RWPE1 (cell line): Measurements from ENCODE around the gene ROR1.

Source experiments
- CTCF ChIA-PET: fragments of 350-600 bp; sonication (Branson Sonifier 250); formaldehyde crosslinking; extraction: SDS; loops from one replicate; lab custom pipeline; 2021; lab: Yijun Ruan, JAX
- POLR2A ChIA-PET: fragments of 400-600 bp; formaldehyde crosslinking; extraction: SDS; loops from one replicate; lab custom pipeline; 2020; ENCODE audit warnings: antibody characterized with exemption; ENCODE audit not compliant: low non-redundant PET; lab: Yijun Ruan, JAX
- DNase-seq: peaks from one replicate; pipeline ENCODE4 v3.0.0; 2012; ENCODE audit warnings: low spot score
- H3K27ac ChIP-seq: fragments of 450-650 bp; 2 replicates; pipeline ENCODE4 v1.5.1; 2017
- CTCF ChIP-seq: fragments of 450-650 bp; conservative IDR thresholded peaks from 2 replicates; pipeline ENCODE4 v1.5.1; 2017; ENCODE audit warnings: low read depth, mild to moderate bottlenecking

ROR1 gene

GRCh38 chr1:64029037-64029436 lies 255.2 kb downstream of the ROR1 start:
- no peak for DNase-seq
- ChIA-PET CTCF (no interaction called here), POLR2A (no interaction called here)
- H3K27ac ChIP-seq = no peak overlapping the region
- no peak for TF ChIP-seq CTCF

- POLR2A ChIA-PET = no interaction called here
- no peak for DNase-seq
- H3K27ac ChIP-seq = no peak overlapping the region
- TF ChIP-seq CTCF = no peak
- CTCF ChIA-PET = no interaction called here
Observed at GRCh38 chr1:64030411-64030810, 256.6 kb downstream of the ROR1 start.

- DNase-seq = no peak
- ChIA-PET CTCF (interaction anchor here (0.6 kb wide), 1 partner anchor 420 kb away, joined by 3 read pairs; no protein-coding TSS in a partner anchor), POLR2A (no interaction called here)
- H3K27ac ChIP-seq = no peak overlapping the region
- no peak for TF ChIP-seq CTCF
Observed at GRCh38 chr1:64031236-64031635, 257.4 kb downstream of the ROR1 start.

DNA sequence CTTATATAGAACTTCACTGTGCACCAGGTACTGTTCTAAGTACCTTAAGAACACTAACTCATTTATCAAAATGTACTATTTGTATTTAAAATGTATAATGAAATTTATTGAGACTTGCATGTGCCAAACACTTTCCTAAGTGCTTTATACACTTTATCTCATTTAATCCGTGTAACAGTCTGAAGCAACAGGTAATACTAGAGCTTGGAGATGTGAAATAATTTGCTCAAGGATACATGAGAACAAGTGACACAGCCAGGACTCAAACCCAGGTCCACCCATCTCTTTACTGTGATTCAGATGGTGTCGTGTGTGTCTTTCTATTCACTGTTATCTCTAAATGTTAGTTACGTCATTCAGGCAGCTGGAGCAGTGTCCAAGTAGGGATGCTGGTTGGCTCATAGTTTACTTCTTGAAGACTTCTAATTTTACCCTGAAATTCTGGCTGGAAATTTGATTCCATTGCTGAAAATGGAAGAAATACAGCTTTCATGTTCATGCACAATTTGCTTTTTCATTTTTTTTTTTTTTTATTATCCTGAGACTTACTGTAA lies 259.9 kb downstream of the ROR1 start:
- no peak for TF ChIP-seq CTCF
- ChIA-PET CTCF (interaction anchor here (0.6 kb wide), 1 partner anchor 192 kb away, joined by 3 read pairs; no protein-coding TSS in a partner anchor), POLR2A (no interaction called here)
- H3K27ac ChIP-seq = no peak overlapping the region
- no peak for DNase-seq

- ChIA-PET POLR2A (no interaction called here), CTCF (no interaction called here)
- no peak for TF ChIP-seq CTCF
- H3K27ac ChIP-seq = no peak overlapping the region
- DNase-seq = no peak
Observed at GRCh38 chr1:64036549-64036948, 262.7 kb downstream of the ROR1 start.

DNA sequence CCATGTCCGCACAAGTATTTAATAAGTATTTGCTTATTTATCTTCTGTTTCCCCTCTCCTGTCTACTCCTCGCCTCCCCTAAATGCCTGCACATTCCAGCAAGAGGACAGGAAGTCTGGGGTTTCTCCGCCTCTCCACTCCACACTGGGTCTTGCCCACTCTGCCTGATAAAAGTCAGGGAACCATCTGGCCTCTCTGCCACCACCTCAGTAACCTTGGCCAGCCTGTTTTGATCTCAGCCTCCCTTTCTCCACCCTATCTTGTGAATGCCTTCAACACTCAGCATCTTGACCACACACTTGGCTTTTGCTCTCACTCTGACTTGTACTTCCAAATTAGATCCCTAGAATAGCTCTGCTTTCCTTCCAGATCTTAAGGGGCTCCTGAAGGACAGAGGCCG lies 264.3 kb downstream of the ROR1 start:
- no peak for TF ChIP-seq CTCF
- no peak for DNase-seq
- ChIA-PET POLR2A (no interaction called here), CTCF (no interaction called here)
- no peak overlapping the region for H3K27ac ChIP-seq
